Hepatocyte (in vitro differentiated cells): ENCODE measurements around the gene GOLGA7B. TPM values are rescaled to one million over a fixed set of nuclear protein-coding genes. Genes with fewer than 3 reads are reported as not detected.
A peak's percentile ranks its signal among the peaks of the same experiment; 100 is the strongest.

Experiments used
- DNase-seq: peaks from one replicate; pipeline ENCODE4 v3.0.0-alpha.2; 2016; ENCODE audit warnings: low spot score
- H2AFZ ChIP-seq: fragments of 200-600 bp; sonication (generic); 2 replicates; pipeline ENCODE4 v1.6.0; 2016; ENCODE audit warnings: antibody characterized with exemption, mild to moderate bottlenecking
- H3K27ac ChIP-seq: fragments of 200-600 bp; sonication (generic); 2 replicates; pipeline ENCODE4 v1.5.1; 2016; ENCODE audit warnings: mild to moderate bottlenecking
- H3K27me3 ChIP-seq: fragments of 200-600 bp; sonication (generic); 2 replicates; pipeline ENCODE4 v1.6.1; 2016
- H3K36me3 ChIP-seq: fragments of 200-600 bp; sonication (generic); replicated peaks from 2 replicates; pipeline ENCODE4 v1.5.1; 2016; ENCODE audit warnings: low read depth; ENCODE audit not compliant: insufficient read depth
- H3K4me1 ChIP-seq: fragments of 200-600 bp; sonication (generic); 2 replicates; pipeline ENCODE4 v1.5.1; 2016; ENCODE audit warnings: mild to moderate bottlenecking, moderate library complexity; ENCODE audit not compliant: insufficient read depth
- H3K4me2 ChIP-seq: fragments of 200-600 bp; sonication (generic); 2 replicates; pipeline ENCODE4 v1.6.0; 2016
- H3K4me3 ChIP-seq: fragments of 200-600 bp; sonication (generic); 2 replicates; pipeline ENCODE4 v1.5.1; 2016; ENCODE audit warnings: mild to moderate bottlenecking
- H3K79me2 ChIP-seq: fragments of 200-600 bp; sonication (generic); 2 replicates; pipeline ENCODE4 v1.6.0; 2017; ENCODE audit warnings: mild to moderate bottlenecking
- H3K9me2 ChIP-seq: fragments of 200-600 bp; sonication (generic); replicated peaks from 2 replicates; pipeline ENCODE4 v1.6.0; 2017; ENCODE audit warnings: mild to moderate bottlenecking; ENCODE audit not compliant: insufficient read depth
- H3K9me3 ChIP-seq: fragments of 200-600 bp; sonication (generic); 2 replicates; pipeline ENCODE4 v1.5.1; 2016; ENCODE audit warnings: low read depth, mild to moderate bottlenecking
- H4K20me1 ChIP-seq: fragments of 200-600 bp; sonication (generic); 2 replicates; pipeline ENCODE4 v1.6.0; 2016; ENCODE audit warnings: mild to moderate bottlenecking; ENCODE audit not compliant: insufficient read depth, poor library complexity, severe bottlenecking
- CTCF ChIP-seq: fragments of 200-600 bp; sonication (generic); IDR thresholded peaks from 2 replicates; pipeline ENCODE4 v1.5.1; 2016; ENCODE audit warnings: antibody characterized with exemption, mild to moderate bottlenecking; ENCODE audit not compliant: poor library complexity
- EZH2 ChIP-seq: fragments of 200-600 bp; sonication (generic); IDR thresholded peaks from 2 replicates; pipeline ENCODE4 v1.6.1; 2016; ENCODE audit warnings: antibody characterized with exemption, mild to moderate bottlenecking, borderline replicate concordance
- EZH2phosphoT487 ChIP-seq: fragments of 200-600 bp; sonication (generic); IDR thresholded peaks from one replicate; pipeline ENCODE4 v1.6.1; 2018; ENCODE audit warnings: antibody characterized with exemption, mild to moderate bottlenecking, low read depth, moderate library complexity; ENCODE audit not compliant: unreplicated experiment, severe bottlenecking
- WGBS: methylation state at CpG from one replicate; pipeline ENCODE4 v1.1.6; 2016; ENCODE audit warnings: low lambda C conversion rate; ENCODE audit errors: missing lambda C conversion rate; 5-methylcytosine and 5-hydroxymethylcytosine counted together
- polyA plus RNA-seq: library from polyadenylated mRNA; unstranded; fragments of >200 nt; fragmentation: Nextera tagmentation; extraction: Ambion mirVana; gene quantifications from 2 replicates; pipeline ENCODE4 v1.2.1, GENCODE V29; 2016
- total RNA-seq: library from RNA; depleted of rRNA; stranded (reverse); fragments of >200 nt; gene quantifications from 2 replicates; pipeline ENCODE4 v1.2.3, GENCODE V29; 2014

Gene GOLGA7B
- total and polyA plus RNA-seq, 2 experiments from 2014 or later, result 0.15 to 1.5 TPM

DNA sequence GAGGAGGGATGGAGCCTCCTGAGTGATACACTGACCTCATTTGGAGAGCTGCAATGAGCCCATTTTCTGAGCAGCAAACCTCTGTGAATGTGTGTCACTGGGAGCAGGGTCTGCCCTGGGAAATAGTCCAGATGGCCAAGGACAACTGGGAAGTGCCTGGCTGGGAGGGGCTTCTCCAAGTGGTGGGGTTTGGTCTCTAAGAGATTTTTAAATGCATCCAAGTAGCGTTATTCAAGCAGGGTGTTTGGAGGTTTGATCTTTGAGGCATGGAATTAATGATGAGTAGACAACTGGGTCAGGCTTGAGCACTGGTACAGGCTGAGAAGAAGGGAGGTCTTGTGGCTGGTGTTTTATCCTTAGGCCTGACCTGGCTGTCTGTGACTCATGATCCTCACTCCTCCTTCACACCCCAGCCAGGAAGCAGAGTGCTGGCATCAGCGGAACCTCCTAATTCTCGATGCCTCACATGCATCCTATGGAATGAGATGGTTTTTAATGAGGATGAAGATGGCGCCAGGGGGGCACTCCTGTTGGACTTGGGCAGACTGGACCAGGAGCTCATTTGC, 3.3 kb downstream of the GOLGA7B start:
- TF ChIP-seq EZH2phosphoT487, result no peak
- Histone ChIP-seq H3K9me3 (no peaks in the 10 kb centered on the region), H3K9me2 (no peaks in the 10 kb centered on the region), H2AFZ (no peak overlapping the region), H3K27me3 (peaks cover 33% of the 10 kb centered on the region), H3K4me3 (no peak overlapping the region), H3K27ac (no peak overlapping the region), H3K79me2 (no peaks in the 10 kb centered on the region), H3K36me3 (no peaks in the 10 kb centered on the region), H3K4me1 (peaks cover 3% of the 10 kb centered on the region), H4K20me1 (no peaks in the 10 kb centered on the region), H3K4me2 (no peak overlapping the region)
- 86% methylated on average over 4 of the region's 4 CpGs for WGBS
- no peak for DNase-seq

DNA sequence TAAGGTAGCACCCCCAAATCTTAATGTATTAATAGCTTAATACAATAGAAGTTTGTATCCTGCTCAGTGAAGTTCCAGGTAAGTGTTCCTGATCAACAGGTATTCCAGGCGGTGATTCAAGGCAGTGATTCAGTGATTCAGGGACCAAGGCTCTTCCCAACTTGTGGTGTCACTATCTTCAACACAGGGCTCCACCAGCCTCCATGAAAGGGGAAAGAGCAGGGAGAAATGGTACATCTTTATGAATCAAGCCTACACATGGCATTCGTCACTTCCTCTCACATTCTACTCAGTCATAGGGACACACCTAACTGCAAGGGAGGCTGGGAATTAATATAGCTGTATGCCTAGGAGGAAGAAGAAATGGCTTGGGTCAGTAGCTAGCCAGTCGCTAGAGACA, 5.1 kb downstream of the GOLGA7B start:
- Histone ChIP-seq H3K4me1 (peaks cover 3% of the 10 kb centered on the region), H3K9me3 (no peaks in the 10 kb centered on the region), H3K27me3 (peaks cover 24% of the 10 kb centered on the region), H3K36me3 (no peaks in the 10 kb centered on the region), H3K4me3 (no peak overlapping the region), H3K9me2 (no peaks in the 10 kb centered on the region), H4K20me1 (no peaks in the 10 kb centered on the region), H3K79me2 (no peaks in the 10 kb centered on the region), H3K4me2 (no peak overlapping the region), H3K27ac (no peak overlapping the region), H2AFZ (no peak overlapping the region)
- WGBS, result 94% methylated on average over 3 of the region's 3 CpGs
- TF ChIP-seq EZH2phosphoT487 (no peak), EZH2 (no peak), CTCF (no peak)
- DNase-seq, result no peak

- 53% methylated on average over 1 of the region's 1 CpG for WGBS
- no peak overlapping the region for H3K4me3 ChIP-seq
- H3K79me2 ChIP-seq, result no peaks in the 10 kb centered on the region
- DNase-seq, result peak; percentile 44
- H3K9me2 ChIP-seq, result no peaks in the 10 kb centered on the region
- H2AFZ ChIP-seq, result no peak overlapping the region
- no peaks in the 10 kb centered on the region for H4K20me1 ChIP-seq
- no peaks in the 10 kb centered on the region for H3K36me3 ChIP-seq
- no peak overlapping the region for H3K4me2 ChIP-seq
- H3K27ac ChIP-seq, result peak overlapping the region; percentile 31
- TF ChIP-seq EZH2, result no peak
- no peak for TF ChIP-seq CTCF
- no peak for TF ChIP-seq EZH2phosphoT487
- H3K27me3 ChIP-seq, result no peaks in the 10 kb centered on the region
- no peaks in the 10 kb centered on the region for H3K4me1 ChIP-seq
- H3K9me3 ChIP-seq, result no peaks in the 10 kb centered on the region
Observed at GRCh38 chr10:97858001-97858439, 8.4 kb downstream of the GOLGA7B start.

GRCh38 chr10:97861097-97861750, 11.6 kb downstream of the GOLGA7B start:
- H3K4me1 ChIP-seq, result no peaks in the 10 kb centered on the region
- 77% methylated on average over 3 of the region's 3 CpGs for WGBS
- no peak overlapping the region for H3K4me2 ChIP-seq
- no peaks in the 10 kb centered on the region for H3K9me3 ChIP-seq
- no peak overlapping the region for H3K4me3 ChIP-seq
- no peak for TF ChIP-seq CTCF
- TF ChIP-seq EZH2phosphoT487, result no peak
- TF ChIP-seq EZH2, result no peak
- no peak overlapping the region for H3K27ac ChIP-seq
- H3K36me3 ChIP-seq, result no peaks in the 10 kb centered on the region
- no peaks in the 10 kb centered on the region for H3K27me3 ChIP-seq
- H3K79me2 ChIP-seq, result no peaks in the 10 kb centered on the region
- H4K20me1 ChIP-seq, result no peaks in the 10 kb centered on the region
- peak; percentile 55 for DNase-seq
- H3K9me2 ChIP-seq, result no peaks in the 10 kb centered on the region
- H2AFZ ChIP-seq, result no peak overlapping the region
